H1 (cell line): Measurements from ENCODE around the gene SCAPER. TPM values are rescaled to one million over a fixed set of nuclear protein-coding genes. Genes with fewer than 3 reads are reported as not detected.

Source experiments
- CTCF ChIA-PET: fragments of 300-600 bp; sonication (Branson Sonifier 250); formaldehyde crosslinking; loops from one replicate; lab custom pipeline; 2021; ENCODE audit not compliant: partially characterized antibody; lab: Charles Lee
- POLR2A ChIA-PET: fragments of 300-600 bp; sonication (Branson Sonifier 250); formaldehyde crosslinking; loops from one replicate; lab custom pipeline; 2021; ENCODE audit warnings: inconsistent platforms; ENCODE audit not compliant: partially characterized antibody; lab: Charles Lee
- DNase-seq, 2 experiments: peaks; one replicate each; pipeline versions ENCODE4 v3.0.0 to v3.0.0-alpha.2; 2010 to 2022; ENCODE audit warnings: low spot score in 2 of 2, low read depth in 1 of 2, mixed read lengths in 1 of 2
- FAIRE-seq: peaks from 2 replicates; lab custom pipeline; 2011; peaks lifted over from hg19 to GRCh38; lab: Jason Lieb, UNC
- H2AFZ ChIP-seq: 2 replicates; pipeline ENCODE4 v1.8.1; 2012; ENCODE audit warnings: low read length, inconsistent platforms
- H2AK5ac ChIP-seq: 2 replicates; pipeline ENCODE4 v1.6.1; 2013; ENCODE audit warnings: low read depth, low read length
- H2BK120ac ChIP-seq: replicated peaks from 2 replicates; pipeline ENCODE3; 2013; ENCODE audit warnings: low read depth, low read length, inconsistent platforms
- H2BK12ac ChIP-seq: 2 replicates; pipeline ENCODE4 v1.6.1; 2013; ENCODE audit warnings: low read depth, low read length
- H2BK15ac ChIP-seq: 2 replicates; pipeline ENCODE4 v1.6.1; 2013; ENCODE audit warnings: low read length
- H2BK20ac ChIP-seq: 2 replicates; pipeline ENCODE4 v1.6.1; 2013; ENCODE audit warnings: low read length
- H2BK5ac ChIP-seq: 2 replicates; pipeline ENCODE4 v1.6.1; 2013; ENCODE audit warnings: low read depth, low read length
- H3K14ac ChIP-seq: 2 replicates; pipeline ENCODE4 v1.6.1; 2013; ENCODE audit warnings: inconsistent platforms; ENCODE audit not compliant: insufficient read length
- H3K18ac ChIP-seq: 2 replicates; pipeline ENCODE4 v1.6.1; 2013; ENCODE audit warnings: low read length; ENCODE audit errors: extremely low read depth
- H3K23ac ChIP-seq: 2 replicates; pipeline ENCODE4 v1.6.1; 2013; ENCODE audit warnings: inconsistent platforms; ENCODE audit not compliant: insufficient read length
- H3K23me2 ChIP-seq: 2 replicates; pipeline ENCODE4 v1.6.1; 2013; ENCODE audit warnings: low read depth, low read length
- H3K27ac ChIP-seq: 2 replicates; pipeline ENCODE4 v1.6.1; 2011; ENCODE audit warnings: low read depth, low read length, inconsistent platforms
- H3K27me3 ChIP-seq, 4 experiments: replicated peaks in 1 of 4; 1 replicate in 1 of 4; 2 replicates in 3 of 4; pipeline versions ENCODE4 v1.6.1 to v1.8.1; 2011 to 2013; ENCODE audit warnings: low read length in 3 of 4, mild to moderate bottlenecking in 3 of 4, inconsistent platforms in 2 of 4, mixed read lengths in 2 of 4, moderate library complexity in 1 of 4; ENCODE audit not compliant: control insufficient read depth in 3 of 4, insufficient read depth in 3 of 4; ENCODE audit errors: extremely low read depth in 1 of 4
- H3K36me3 ChIP-seq, 4 experiments: 2 replicates each; pipeline versions ENCODE4 v1.6.1 to v1.8.1; 2011 to 2013; ENCODE audit warnings: mild to moderate bottlenecking in 4 of 4, low read length in 3 of 4, moderate library complexity in 2 of 4, control low read depth in 1 of 4, inconsistent platforms in 1 of 4; ENCODE audit not compliant: insufficient read depth in 4 of 4, control insufficient read depth in 2 of 4
- H3K4ac ChIP-seq: replicated peaks from 2 replicates; pipeline ENCODE3; 2013; ENCODE audit warnings: low read length, low read depth, mixed read lengths, inconsistent platforms; ENCODE audit not compliant: insufficient read length
- H3K4me1 ChIP-seq, 4 experiments: replicated peaks in 1 of 4; 1 replicate in 1 of 4; 2 replicates in 3 of 4; pipeline versions ENCODE4 v1.6.1 to v1.8.1; 2011 to 2013; ENCODE audit warnings: low read length in 3 of 4, inconsistent platforms in 2 of 4, mixed read lengths in 1 of 4; ENCODE audit not compliant: insufficient read depth in 4 of 4, control insufficient read depth in 3 of 4
- H3K4me2 ChIP-seq, 2 experiments: 2 replicates each; pipeline versions ENCODE4 v1.6.1 to v1.8.1; 2011 to 2013; ENCODE audit warnings: low read depth in 2 of 2, low read length in 2 of 2, control low read depth in 1 of 2, inconsistent platforms in 1 of 2, mild to moderate bottlenecking in 1 of 2; ENCODE audit not compliant: insufficient read depth in 1 of 2
- H3K4me3 ChIP-seq, 4 experiments: fragments of 200-600, 300-600 bp in 1 of 4; sonication (generic), shearing (Covaris generic), sonication (Bioruptor Twin) in 1 of 4; 2 replicates each; pipeline versions ENCODE4 v1.5.1 to v1.8.1; 2011 to 2016; ENCODE audit warnings: low read length in 4 of 4, low read depth in 3 of 4, control low read depth in 2 of 4, inconsistent platforms in 2 of 4, mild to moderate bottlenecking in 2 of 4, mixed read lengths in 1 of 4, moderate library complexity in 1 of 4; ENCODE audit not compliant: insufficient read depth in 2 of 4; ENCODE audit errors: extremely low read depth in 1 of 4
- H3K56ac ChIP-seq: replicated peaks from 2 replicates; pipeline ENCODE3; 2013; ENCODE audit warnings: low read depth, mild to moderate bottlenecking, mixed read lengths, low read length, inconsistent platforms; ENCODE audit not compliant: insufficient read length
- H3K79me1 ChIP-seq: 2 replicates; pipeline ENCODE4 v1.6.1; 2013; ENCODE audit warnings: low read depth, low read length, control low read depth
- H3K79me2 ChIP-seq, 2 experiments: 2 replicates each; pipeline versions ENCODE4 v1.6.1 to v1.8.1; 2012 to 2013; ENCODE audit warnings: low read length in 2 of 2, mild to moderate bottlenecking in 2 of 2, inconsistent platforms in 1 of 2; ENCODE audit not compliant: insufficient read depth in 2 of 2, control insufficient read depth in 1 of 2
- H3K9ac ChIP-seq, 4 experiments: replicated peaks in 1 of 4; 1 replicate in 1 of 4; 2 replicates in 3 of 4; pipeline versions ENCODE4 v1.6.1 to v1.8.1; 2011 to 2013; ENCODE audit warnings: low read depth in 3 of 4, low read length in 3 of 4, control low read depth in 2 of 4, mild to moderate bottlenecking in 2 of 4, moderate library complexity in 2 of 4, inconsistent platforms in 1 of 4; ENCODE audit errors: extremely low read depth in 1 of 4
- H3K9me3 ChIP-seq, 2 experiments: 2 replicates each; pipeline versions ENCODE4 v1.6.1 to v1.8.1; 2012 to 2013; ENCODE audit warnings: mild to moderate bottlenecking in 2 of 2, moderate library complexity in 2 of 2, control low read depth in 1 of 2, inconsistent platforms in 1 of 2, low read depth in 1 of 2, low read length in 1 of 2, mixed read lengths in 1 of 2; ENCODE audit not compliant: insufficient read depth in 2 of 2
- H4K20me1 ChIP-seq, 2 experiments: replicated peaks in 1 of 2; 2 replicates each; pipeline versions ENCODE3 to v1.8.1; 2011 to 2013; ENCODE audit warnings: inconsistent platforms in 2 of 2, low read length in 2 of 2, mild to moderate bottlenecking in 1 of 2; ENCODE audit not compliant: insufficient read depth in 2 of 2, control insufficient read depth in 1 of 2
- H4K5ac ChIP-seq: 2 replicates; pipeline ENCODE4 v1.6.1; 2013; ENCODE audit warnings: low read length, low read depth, mixed read lengths, inconsistent platforms; ENCODE audit not compliant: insufficient read length
- H4K8ac ChIP-seq: 2 replicates; pipeline ENCODE4 v1.8.0; 2013; ENCODE audit warnings: mild to moderate bottlenecking, moderate library complexity, low read length, inconsistent platforms; ENCODE audit not compliant: insufficient read depth; ENCODE audit errors: extremely low read depth
- H4K91ac ChIP-seq: replicated peaks from 2 replicates; pipeline ENCODE3; 2013; ENCODE audit warnings: low read length, mixed read lengths, inconsistent platforms; ENCODE audit not compliant: insufficient read length
- ATF3 ChIP-seq: IDR thresholded peaks from 2 replicates; pipeline ENCODE4 v1.6.1; 2011; ENCODE audit warnings: low read depth, mild to moderate bottlenecking, low read length; ENCODE audit not compliant: insufficient read depth
- BCL11A ChIP-seq, 2 experiments: IDR thresholded peaks; one replicate each; pipeline ENCODE4 v1.6.1; 2011; ENCODE audit warnings: low read depth in 2 of 2, low read length in 2 of 2, mild to moderate bottlenecking in 2 of 2
- EP300 ChIP-seq, 2 experiments: IDR thresholded peaks; 1 replicate in 1 of 2; 2 replicates in 1 of 2; pipeline ENCODE4 v1.6.1; 2011 to 2012; ENCODE audit warnings: low read depth in 2 of 2, low read length in 2 of 2, mild to moderate bottlenecking in 2 of 2, borderline replicate concordance in 1 of 2, inconsistent platforms in 1 of 2, moderate library complexity in 1 of 2
- GABPA ChIP-seq: IDR thresholded peaks from 2 replicates; pipeline ENCODE4 v1.6.1; 2011; ENCODE audit warnings: mild to moderate bottlenecking, low read length, moderate library complexity, borderline replicate concordance; ENCODE audit not compliant: insufficient read depth
- KDM4A ChIP-seq: IDR thresholded peaks from one replicate; pipeline ENCODE4 v1.7.1; 2012; ENCODE audit warnings: low read depth, mild to moderate bottlenecking, moderate library complexity, low read length, inconsistent platforms; ENCODE audit not compliant: severe bottlenecking
- MAFK ChIP-seq: IDR thresholded peaks from 2 replicates; pipeline ENCODE4 v1.6.1; 2012; ENCODE audit warnings: low read depth, mild to moderate bottlenecking, improper control_type of control experiment, low read length
- MAX ChIP-seq: IDR thresholded peaks from 2 replicates; pipeline ENCODE4 v1.6.1; 2012; ENCODE audit warnings: inconsistent platforms
- RBBP5 ChIP-seq: IDR thresholded peaks from 2 replicates; pipeline ENCODE4 v1.7.1; 2012; ENCODE audit warnings: low read depth, mild to moderate bottlenecking, inconsistent platforms, low read length, moderate library complexity, borderline replicate concordance
- TCF12 ChIP-seq: IDR thresholded peaks from 2 replicates; pipeline ENCODE4 v1.6.1; 2011; ENCODE audit warnings: low read depth, mild to moderate bottlenecking, low read length
- WGBS, 2 experiments: shearing (Covaris generic) in 1 of 2; methylation state at CpG; one replicate each; pipeline versions ENCODE4 v1.1.6 to v1.1.7; 2013 to 2015; ENCODE audit warnings: low lambda C conversion rate in 2 of 2, mixed read lengths in 2 of 2, inconsistent platforms in 1 of 2, low coverage in 1 of 2, missing lambda C conversion rate in 1 of 2; ENCODE audit not compliant: insufficient replicate concordance in 2 of 2, insufficient coverage in 1 of 2, insufficient read length in 1 of 2; ENCODE audit errors: extremely low coverage in 1 of 2, missing lambda C conversion rate in 1 of 2; 5-methylcytosine and 5-hydroxymethylcytosine counted together
- polyA plus RNA-seq, 7 experiments: library from polyadenylated mRNA; depleted of rRNA in 3 of 7; stranded (reverse) in 5 of 7; unstranded in 2 of 7; fragments of >200 nt in 5 of 7; fragments of 200-250 nt in 2 of 7; gene quantifications; 1 replicate in 5 of 7; 2 replicates in 1 of 7; 4 replicates in 1 of 7; pipeline versions ENCODE4 v1.2.1 to v1.2.3, GENCODE V29; 2011 to 2013; ENCODE audit warnings: missing spikeins in 2 of 7, mixed read lengths in 2 of 7
- total RNA-seq: library from RNA; stranded (reverse); fragmentation: NEBNext Ultra II Directional; extraction: Animal tissue kit (Norgen Biotek cat#: 25700); gene quantifications from 2 replicates; pipeline ENCODE4 v1.2.1, GENCODE V29; 2021

SCAPER gene
- total and polyA plus RNA-seq, 2 of the 8 experiments (the other 6 are each of a cell fraction or from before 2014, with no cell fraction given), result 1.6 to 6.8 TPM

GRCh38 chr15:76936671-76937070 is 31.5 kb upstream of the SCAPER start:
- no peak overlapping the region for H4K5ac ChIP-seq
- CTCF ChIA-PET, result no interaction called here
- H2BK20ac ChIP-seq, result no peak overlapping the region
- 89% methylated on average over 3 of the region's 3 CpGs; no CpG with 5 or more reads in 1 of the 2 experiments for WGBS, 2 experiments
- no peak overlapping the region for H3K4ac ChIP-seq
- no peaks in the 10 kb centered on the region for H4K20me1 ChIP-seq
- H3K9ac ChIP-seq, result no peak overlapping the region
- no peak overlapping the region for H3K14ac ChIP-seq
- no peak overlapping the region for H4K8ac ChIP-seq
- no peaks in the 10 kb centered on the region for H3K9me3 ChIP-seq
- H3K56ac ChIP-seq, result no peak overlapping the region
- peaks cover 9 to 76% (median 36%) of the 10 kb centered on the region in 4 experiments; a peak in 7 of 8 replicates for H3K36me3 ChIP-seq
- no peak overlapping the region for H2BK5ac ChIP-seq
- no peaks in the 10 kb centered on the region for H3K27me3 ChIP-seq
- H2AFZ ChIP-seq, result no peak overlapping the region
- H3K4me3 ChIP-seq, result no peak overlapping the region
- no peak overlapping the region for H3K18ac ChIP-seq
- DNase-seq (no peak), FAIRE-seq (no peak)
- no peak overlapping the region for H4K91ac ChIP-seq
- H3K4me1 ChIP-seq, result peaks cover 0 to 3% (median under 1%) of the 10 kb centered on the region in 4 experiments; a peak in 3 of 7 replicates
- H3K27ac ChIP-seq, result no peak overlapping the region
- H3K79me2 ChIP-seq, result peaks cover 0 to 28% of the 10 kb centered on the region in 2 experiments; a peak in 2 of 4 replicates
- H2AK5ac ChIP-seq, result no peak overlapping the region
- POLR2A ChIA-PET, result interaction anchor here (0.6 kb wide), 1 partner anchor 191 kb away, joined by 3 read pairs; no protein-coding TSS in a partner anchor
- H2BK120ac ChIP-seq, result no peak overlapping the region
- no peaks in the 10 kb centered on the region for H3K23me2 ChIP-seq
- no peak overlapping the region for H2BK15ac ChIP-seq
- H3K4me2 ChIP-seq, result no peak overlapping the region
- TF ChIP-seq ATF3 (no peak), MAX (no peak), RBBP5 (no peak), GABPA (no peak), KDM4A (no peak), BCL11A (IDR thresholded peaks at IDR 0.05; ENCODE audit: low read depth in 2 of 2, low read length in 2 of 2) (no peak), EP300 (IDR thresholded peaks at IDR 0.05; ENCODE audit: borderline replicate concordance in 1 of 2, low read depth in 2 of 2, low read length in 2 of 2) (no peak), MAFK (no peak), TCF12 (no peak)
- H3K79me1 ChIP-seq, result no peaks in the 10 kb centered on the region
- no peak overlapping the region for H2BK12ac ChIP-seq
- no peak overlapping the region for H3K23ac ChIP-seq
